Body of pancreas (tissue), 4 donors: ENCODE results near the gene RARA.

Source experiments
- CTCF ChIP-seq, 7 experiments: fragments of 450-650 bp in 4 of 7; fragments of 200-600 bp in 3 of 7; sonication (generic) in 3 of 7; IDR thresholded peaks; one replicate each; pipeline ENCODE4 v1.5.1; 2016 to 2019; ENCODE audit warnings: antibody characterized with exemption in 7 of 7
- POLR2A ChIP-seq, 3 donors: fragments of 450-650 bp; IDR thresholded peaks; one replicate each; pipeline ENCODE4 v1.6.1; 2016; ENCODE audit warnings: antibody characterized with exemption in 3 of 3, mild to moderate bottlenecking in 2 of 3

GRCh38 chr17:40378966-40379365, 70.0 kb downstream of the RARA start:
- TF ChIP-seq CTCF (IDR thresholded peaks at IDR 0.05) (no peak), POLR2A (IDR thresholded peaks at IDR 0.05) (no peak)
